ENCODE data around the gene ERCC6L. TPM values are rescaled to one million over a fixed set of nuclear protein-coding genes. Genes with fewer than 3 reads are reported as not detected.
"Not testable (repeated sequence)": the region's sequence is repeated elsewhere in the genome, so short reads cannot be mapped to it uniquely, and the experiment has no call there.

Gene ERCC6L
- total RNA-seq, 1 donor = 9.9 TPM

DNA sequence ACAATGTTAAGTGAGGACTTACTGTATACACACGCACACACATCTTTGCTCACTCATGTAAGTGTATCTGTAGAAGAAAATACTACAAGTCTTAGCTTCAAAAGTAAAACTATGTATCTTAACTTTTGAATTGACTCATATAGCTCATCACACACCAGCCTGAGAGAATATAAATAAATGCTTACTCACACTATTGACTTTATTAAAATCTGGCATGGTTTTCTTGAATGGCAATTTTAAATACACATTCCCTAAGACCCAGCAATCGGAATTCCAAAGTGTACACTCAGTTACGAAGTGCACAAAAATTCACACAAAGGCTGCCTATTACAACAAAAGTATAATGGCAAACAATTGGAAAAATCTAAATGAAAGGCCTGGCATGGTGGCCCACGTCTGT lies 2.0 kb downstream of the ERCC6L start:
- DNase-seq (ENCODE audit: low read depth) = no peak
- TF ChIP-seq, protein P1, sequence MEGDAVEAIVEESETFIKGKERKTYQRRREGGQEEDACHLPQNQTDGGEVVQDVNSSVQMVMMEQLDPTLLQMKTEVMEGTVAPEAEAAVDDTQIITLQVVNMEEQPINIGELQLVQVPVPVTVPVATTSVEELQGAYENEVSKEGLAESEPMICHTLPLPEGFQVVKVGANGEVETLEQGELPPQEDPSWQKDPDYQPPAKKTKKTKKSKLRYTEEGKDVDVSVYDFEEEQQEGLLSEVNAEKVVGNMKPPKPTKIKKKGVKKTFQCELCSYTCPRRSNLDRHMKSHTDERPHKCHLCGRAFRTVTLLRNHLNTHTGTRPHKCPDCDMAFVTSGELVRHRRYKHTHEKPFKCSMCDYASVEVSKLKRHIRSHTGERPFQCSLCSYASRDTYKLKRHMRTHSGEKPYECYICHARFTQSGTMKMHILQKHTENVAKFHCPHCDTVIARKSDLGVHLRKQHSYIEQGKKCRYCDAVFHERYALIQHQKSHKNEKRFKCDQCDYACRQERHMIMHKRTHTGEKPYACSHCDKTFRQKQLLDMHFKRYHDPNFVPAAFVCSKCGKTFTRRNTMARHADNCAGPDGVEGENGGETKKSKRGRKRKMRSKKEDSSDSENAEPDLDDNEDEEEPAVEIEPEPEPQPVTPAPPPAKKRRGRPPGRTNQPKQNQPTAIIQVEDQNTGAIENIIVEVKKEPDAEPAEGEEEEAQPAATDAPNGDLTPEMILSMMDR (IDR thresholded peaks at IDR 0.05; ENCODE audit: insufficient read depth, low read length) = no peak
- H3K4me3 ChIP-seq (ENCODE audit: low read depth, low read length) = no peak overlapping the region

DNA sequence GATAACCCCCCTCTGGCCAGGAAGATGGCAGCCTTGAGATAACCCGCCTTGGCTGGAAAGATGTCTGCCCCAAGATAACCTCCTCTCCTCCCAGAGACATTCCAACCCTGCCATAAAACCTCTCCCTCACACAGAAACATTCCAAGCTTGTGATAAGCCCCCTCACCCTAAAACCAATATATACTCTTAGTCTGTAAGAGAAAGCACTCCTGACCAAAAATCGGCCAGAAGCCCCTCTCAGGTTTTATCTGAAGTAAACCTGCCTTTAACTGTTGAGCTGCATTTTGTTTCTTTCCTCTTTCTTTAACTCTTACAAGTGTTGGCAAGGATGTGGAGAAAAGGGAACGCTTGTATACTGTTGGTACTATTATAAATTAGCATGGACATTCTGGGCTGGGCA lies 8.5 kb downstream of the ERCC6L start:
- TF ChIP-seq, protein P1 (IDR thresholded peaks at IDR 0.05; ENCODE audit: insufficient read depth, low read length) = no peak
- H3K4me3 ChIP-seq (ENCODE audit: low read depth, low read length) = no peak overlapping the region
- DNase-seq (ENCODE audit: low read depth) = no peak

DNA sequence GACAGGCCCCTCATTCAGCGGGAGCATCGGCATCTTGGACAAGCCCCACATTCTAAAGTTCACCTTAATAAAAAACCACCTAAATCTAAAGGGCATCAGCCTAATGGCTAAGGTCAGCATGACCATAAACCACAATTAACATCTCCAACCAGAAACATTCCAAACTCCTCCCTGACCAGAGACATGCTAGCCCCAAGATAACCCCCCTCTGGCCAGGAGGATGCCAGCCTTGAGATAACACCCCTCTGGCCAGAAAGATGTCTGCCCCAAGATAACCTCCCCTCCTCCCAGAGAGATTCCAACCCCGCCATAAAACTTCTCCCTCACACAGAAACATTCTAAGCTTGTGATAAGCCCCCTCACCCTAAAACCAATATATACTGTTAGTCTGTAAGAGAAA lies 18.5 kb downstream of the ERCC6L start:
- not testable (repeated sequence) for DNase-seq (ENCODE audit: low read depth); H3K4me3 ChIP-seq (ENCODE audit: low read depth, low read length)

DNA sequence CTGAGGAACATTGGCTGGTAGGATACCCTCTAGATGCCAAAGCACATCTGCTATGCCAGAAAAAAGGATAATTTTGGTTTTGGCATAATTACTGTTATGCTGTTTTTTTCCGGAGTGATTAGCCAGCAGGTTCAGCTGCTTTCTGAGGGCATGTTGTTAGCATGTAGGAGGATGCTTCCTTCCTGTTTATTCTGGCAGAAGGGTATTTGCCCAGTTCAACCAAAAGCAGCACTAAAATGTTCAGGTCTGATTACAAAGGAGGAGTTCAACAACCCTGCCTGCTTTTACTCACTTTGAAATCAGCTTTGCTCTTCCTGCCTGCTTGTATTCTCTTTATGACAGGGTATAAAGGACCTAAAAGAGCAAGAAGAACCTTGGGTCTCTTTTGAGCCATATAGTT lies 21.9 kb downstream of the ERCC6L start:
- no peak overlapping the region for H3K4me3 ChIP-seq (ENCODE audit: low read depth, low read length)
- TF ChIP-seq, protein P1 (IDR thresholded peaks at IDR 0.05; ENCODE audit: insufficient read depth, low read length) = no peak
- DNase-seq (ENCODE audit: low read depth) = no peak

DNA sequence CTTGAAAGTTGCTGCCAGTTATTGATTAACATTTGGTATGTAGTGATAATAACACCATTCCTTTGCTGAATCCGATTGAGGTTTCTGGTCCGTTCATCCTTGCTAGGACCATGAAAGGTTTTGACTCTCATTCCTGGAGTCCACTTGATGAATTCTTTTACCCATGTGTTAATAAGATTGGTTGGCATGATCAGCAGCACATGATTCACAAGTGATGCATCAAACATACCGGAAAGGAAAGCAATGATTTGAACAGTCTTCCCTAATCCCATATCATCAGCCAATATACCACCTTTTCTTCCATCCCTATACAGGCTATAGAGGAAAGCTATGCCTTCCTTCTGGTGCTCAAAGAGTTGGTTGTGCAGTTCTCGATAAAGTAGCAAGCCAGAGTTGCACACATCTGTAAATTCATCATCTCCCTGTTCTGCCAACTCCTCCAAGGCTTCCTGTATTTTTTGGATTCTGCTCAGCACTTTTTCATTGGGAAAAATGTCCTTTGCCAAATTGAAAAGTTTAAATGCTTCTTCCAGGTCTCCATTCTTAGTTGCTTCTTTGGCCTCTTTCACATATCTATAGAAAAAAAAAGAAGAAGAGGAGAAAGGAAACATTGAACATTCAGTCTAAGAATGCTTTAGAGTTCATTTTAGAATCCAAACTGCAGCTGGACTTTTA lies 30.6 kb downstream of the ERCC6L start:
- TF ChIP-seq, protein P1 (IDR thresholded peaks at IDR 0.05; ENCODE audit: insufficient read depth, low read length) = no peak
- DNase-seq (ENCODE audit: low read depth) = peak; percentile 56
- no peak overlapping the region for H3K4me3 ChIP-seq (ENCODE audit: low read depth, low read length)

DNA sequence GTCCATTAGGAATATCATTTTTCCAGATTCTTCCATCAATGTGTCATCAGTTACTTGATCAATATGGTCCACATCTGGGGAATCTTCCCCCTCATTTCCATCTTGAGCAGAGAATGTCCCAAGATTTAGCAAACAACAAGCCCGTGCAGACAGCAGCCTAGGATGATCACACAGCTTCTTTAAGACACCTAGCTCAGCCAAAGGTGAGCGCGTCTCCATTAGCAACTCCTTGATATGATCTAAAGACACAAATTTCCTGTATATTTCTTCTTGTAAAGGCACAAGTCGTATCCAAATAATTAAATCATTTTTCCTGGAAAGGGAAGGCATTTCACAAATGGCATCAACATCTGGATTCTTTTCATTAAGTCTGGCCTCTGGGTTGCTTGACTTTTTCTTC lies 31.5 kb downstream of the ERCC6L start:
- TF ChIP-seq, protein P1 (IDR thresholded peaks at IDR 0.05; ENCODE audit: insufficient read depth, low read length) = no peak
- DNase-seq (ENCODE audit: low read depth) = no peak

DNA sequence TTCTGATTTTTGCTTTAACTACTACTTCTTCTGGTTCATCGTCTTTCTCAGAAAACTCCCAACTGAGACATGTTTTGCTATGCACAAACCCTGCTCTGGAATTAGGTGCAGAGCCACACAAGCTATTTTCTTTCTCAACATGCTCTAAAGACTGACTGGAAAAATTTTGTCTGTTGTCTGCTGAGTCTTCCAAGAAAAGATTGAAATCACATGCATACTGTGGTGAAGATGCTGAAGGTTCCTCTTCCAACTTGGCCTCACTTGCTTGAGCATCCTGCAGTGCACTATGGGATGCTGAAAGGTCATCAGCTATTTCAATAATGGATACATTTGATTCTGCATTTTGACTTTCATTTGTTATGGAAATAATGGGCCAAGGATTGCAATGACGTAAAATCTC lies 33.1 kb downstream of the ERCC6L start:
- DNase-seq (ENCODE audit: low read depth) = no peak
- TF ChIP-seq, protein P1 (IDR thresholded peaks at IDR 0.05; ENCODE audit: insufficient read depth, low read length) = no peak
- H3K4me3 ChIP-seq (ENCODE audit: low read depth, low read length) = no peak overlapping the region

More for the DNA sequence above, 31.5 kb downstream of the ERCC6L start:
- H3K4me3 ChIP-seq (ENCODE audit: low read depth, low read length) = no peak overlapping the region
